HG02798 (cell line): ENCODE results near the gene WDR90.

Experiments used
- ATAC-seq: cut with Tn5 transposase; IDR thresholded peaks from one replicate; pipeline ENCODE4 v1.9.1; 2021; ENCODE audit warnings: mild to moderate bottlenecking; ENCODE audit not compliant: unreplicated experiment, poor library complexity

The WDR90 gene

GRCh38 chr16:637081-638018 is 11.8 kb upstream of the WDR90 start:
- ATAC-seq = no peak

- no peak for ATAC-seq
Observed at GRCh38 chr16:638034-638543, 11.1 kb upstream of the WDR90 start.

- ATAC-seq = no peak
Observed at GRCh38 chr16:638836-639235, 10.3 kb upstream of the WDR90 start.

GRCh38 chr16:640614-641013 is 8.6 kb upstream of the WDR90 start:
- ATAC-seq = no peak

- ATAC-seq = peak; percentile 58
Observed at GRCh38 chr16:641326-642188, 7.6 kb upstream of the WDR90 start, which contains the start of gene MCRIP2. Gene MCRIP2, plus strand, starts transcription at chr16:641828. Its CDS starts 164 bp downstream, at chr16:641992.

- peak; percentile 46 for ATAC-seq
Observed at GRCh38 chr16:642189-643049, 6.7 kb upstream of the WDR90 start.

- no peak for ATAC-seq
Observed at GRCh38 chr16:643050-643368, 6.2 kb upstream of the WDR90 start.

- ATAC-seq = no peak
Observed at GRCh38 chr16:644556-644955, 4.6 kb upstream of the WDR90 start.

- ATAC-seq = no peak
Observed at GRCh38 chr16:645852-646678, 3.1 kb upstream of the WDR90 start.

- no peak for ATAC-seq
Observed at GRCh38 chr16:646679-647172, 2.4 kb upstream of the WDR90 start.

- no peak for ATAC-seq
Observed at GRCh38 chr16:647173-647902, 1.8 kb upstream of the WDR90 start.

GRCh38 chr16:648071-648780 is 939 bp upstream of the WDR90 start:
- no peak for ATAC-seq

- ATAC-seq = peak; percentile 12
Observed at GRCh38 chr16:649631-650030, 466 bp downstream of the WDR90 start.

GRCh38 chr16:651844-652243 is 2.7 kb downstream of the WDR90 start:
- no peak for ATAC-seq

- no peak for ATAC-seq
Observed at GRCh38 chr16:652454-653305, 3.5 kb downstream of the WDR90 start.

- no peak for ATAC-seq
Observed at GRCh38 chr16:654034-654433, 4.9 kb downstream of the WDR90 start.

GRCh38 chr16:657487-657886 is 8.3 kb downstream of the WDR90 start:
- no peak for ATAC-seq
